NCI-H510A treated with DMSO at 0.1 percent for 48 hours (cell line): ENCODE measurements around the gene SPOUT1.
"Not testable (repeated sequence)": the region's sequence is repeated elsewhere in the genome, so short reads cannot be mapped to it uniquely, and the experiment has no call there.

Experiments used
- DNase-seq: peaks from one replicate; lab custom pipeline; 2025; lab: John Stamatoyannopoulos, UW

SPOUT1 gene, protein sequence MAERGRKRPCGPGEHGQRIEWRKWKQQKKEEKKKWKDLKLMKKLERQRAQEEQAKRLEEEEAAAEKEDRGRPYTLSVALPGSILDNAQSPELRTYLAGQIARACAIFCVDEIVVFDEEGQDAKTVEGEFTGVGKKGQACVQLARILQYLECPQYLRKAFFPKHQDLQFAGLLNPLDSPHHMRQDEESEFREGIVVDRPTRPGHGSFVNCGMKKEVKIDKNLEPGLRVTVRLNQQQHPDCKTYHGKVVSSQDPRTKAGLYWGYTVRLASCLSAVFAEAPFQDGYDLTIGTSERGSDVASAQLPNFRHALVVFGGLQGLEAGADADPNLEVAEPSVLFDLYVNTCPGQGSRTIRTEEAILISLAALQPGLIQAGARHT

DNA sequence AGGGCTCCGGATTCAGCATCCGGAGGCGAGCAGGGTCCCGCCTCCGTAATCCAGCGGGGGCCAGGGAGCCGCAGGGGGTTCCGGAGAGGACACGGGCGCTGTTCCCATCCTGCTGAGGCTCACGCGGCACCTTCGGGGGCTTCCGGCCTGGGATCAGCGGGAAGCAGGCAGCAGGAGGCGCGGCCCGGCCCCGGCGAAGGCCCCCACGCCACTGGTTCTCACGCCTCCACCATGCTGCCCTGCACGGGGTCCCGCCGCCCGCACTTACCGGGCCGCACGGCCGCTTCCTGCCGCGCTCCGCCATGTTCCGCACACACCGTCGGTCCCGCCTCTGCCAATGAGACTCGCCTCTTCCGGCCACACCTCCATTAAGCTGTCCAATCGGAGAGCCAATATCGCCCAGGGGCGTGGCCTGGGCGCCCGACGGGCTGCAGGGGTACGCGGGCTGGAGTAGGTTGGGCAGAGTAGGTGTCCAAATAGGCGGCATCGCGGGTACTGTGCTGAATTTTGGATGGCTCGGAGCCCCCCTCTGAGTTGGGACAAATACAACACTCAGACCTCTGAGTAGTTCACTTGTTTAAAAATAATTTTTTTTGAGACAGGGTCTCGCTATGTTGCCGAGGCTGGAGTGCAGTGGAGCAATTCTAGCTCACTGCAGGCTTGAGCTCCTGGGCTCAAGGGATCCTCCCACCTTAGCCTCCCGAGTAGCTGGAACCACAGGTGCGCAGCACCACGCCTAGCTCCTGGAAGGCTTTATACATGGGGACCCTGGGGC, at the start of gene SPOUT1:
SPOUT1 (minus strand) TSS at position 318 of the 775 bp plus-strand sequence; CDS start at position 304, 14 bp downstream.
- peak; percentile 94 for DNase-seq

DNA sequence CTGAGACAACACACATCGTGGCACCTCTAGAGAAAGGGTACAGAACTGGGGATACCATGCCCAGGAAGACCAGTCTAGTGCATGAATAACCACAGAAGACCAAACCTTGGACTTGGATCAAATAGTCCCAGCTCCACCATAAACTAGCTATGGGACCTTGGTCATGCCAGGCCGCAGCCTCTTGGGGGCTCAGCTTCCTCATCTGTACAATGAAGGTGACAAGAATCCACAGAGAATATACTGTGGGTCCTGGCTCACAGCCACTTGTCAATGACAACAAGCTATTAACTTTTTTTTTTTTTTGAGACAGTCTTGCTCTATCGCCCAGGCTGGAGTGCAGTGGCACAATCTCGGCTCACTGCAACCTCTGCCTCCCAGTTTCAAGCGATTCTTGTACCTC, 48.3 kb upstream of the SPOUT1 start:
- DNase-seq, result no peak

DNA sequence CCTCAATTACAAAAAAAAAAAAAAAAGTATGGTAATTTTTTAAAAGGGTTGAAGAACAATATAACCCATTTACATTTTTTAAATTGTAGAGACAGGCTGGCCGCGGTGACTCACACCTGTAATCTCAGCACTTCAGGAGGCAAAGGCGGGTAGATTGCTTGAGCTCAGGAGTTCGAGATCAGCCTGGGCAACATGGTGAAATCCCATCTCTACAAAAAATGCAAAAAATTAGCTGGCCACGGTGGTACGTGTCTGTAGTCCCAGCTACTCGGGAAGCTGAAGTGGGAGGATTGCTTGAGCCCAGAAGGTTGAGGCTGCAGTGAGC, 41.3 kb upstream of the SPOUT1 start:
- DNase-seq, result not testable (repeated sequence)

DNA sequence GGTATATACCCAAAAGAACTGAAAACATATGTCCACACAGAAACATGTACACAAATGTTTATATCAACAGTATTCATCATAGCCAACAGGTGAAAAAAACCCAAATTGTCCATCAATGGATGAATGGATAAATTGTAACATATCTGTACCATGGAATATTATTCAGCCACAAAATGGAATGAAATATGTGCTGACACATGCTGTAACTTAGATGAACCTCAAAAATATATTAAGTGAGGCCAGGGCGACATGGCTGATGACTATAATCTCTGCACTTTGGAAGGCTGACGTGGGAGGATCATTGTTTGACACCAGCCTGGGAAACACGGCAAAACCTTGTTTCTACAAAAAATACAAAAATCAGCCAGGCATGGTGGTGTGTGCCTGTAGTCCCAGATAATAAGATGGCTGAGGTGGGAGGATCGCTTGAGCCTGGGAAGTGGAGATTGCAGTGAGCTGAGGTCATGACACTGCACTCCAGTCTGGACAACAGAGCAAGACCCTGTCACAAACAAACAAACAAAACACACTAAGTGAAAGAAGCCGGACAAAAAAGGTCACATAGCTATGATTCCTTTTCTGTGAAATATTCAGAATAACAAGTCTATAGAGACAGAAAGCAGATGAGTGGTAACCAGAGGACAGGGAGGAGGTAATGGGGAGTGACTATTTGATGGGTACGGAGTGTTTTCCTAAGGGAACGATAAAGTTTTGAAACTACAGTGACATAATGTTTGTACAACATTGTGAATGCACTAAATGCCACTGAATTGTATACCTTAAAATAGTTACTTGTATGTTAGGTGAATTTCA, 40.7 kb upstream of the SPOUT1 start:
- DNase-seq, result no peak

DNA sequence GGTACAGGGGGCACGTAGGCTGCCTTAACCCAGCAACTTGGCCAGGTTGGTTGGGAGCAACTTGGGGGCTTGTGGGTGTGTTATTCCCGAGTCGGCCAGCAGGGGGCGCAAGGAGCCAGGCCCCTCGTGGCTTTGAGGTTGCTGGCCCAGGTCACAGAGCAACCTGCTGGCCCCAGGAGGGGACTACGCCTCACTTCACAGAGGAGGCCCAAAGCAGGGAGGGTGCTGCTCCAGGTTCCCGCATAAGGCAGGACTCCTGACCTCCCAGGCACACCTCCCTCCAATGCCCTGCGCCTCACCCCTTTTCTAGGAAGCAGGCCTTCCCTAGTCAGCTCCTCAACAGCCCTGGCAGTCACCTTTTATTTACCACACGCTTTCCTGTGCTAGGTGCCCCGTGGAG, 34.1 kb upstream of the SPOUT1 start:
- DNase-seq, result peak; percentile 60

DNA sequence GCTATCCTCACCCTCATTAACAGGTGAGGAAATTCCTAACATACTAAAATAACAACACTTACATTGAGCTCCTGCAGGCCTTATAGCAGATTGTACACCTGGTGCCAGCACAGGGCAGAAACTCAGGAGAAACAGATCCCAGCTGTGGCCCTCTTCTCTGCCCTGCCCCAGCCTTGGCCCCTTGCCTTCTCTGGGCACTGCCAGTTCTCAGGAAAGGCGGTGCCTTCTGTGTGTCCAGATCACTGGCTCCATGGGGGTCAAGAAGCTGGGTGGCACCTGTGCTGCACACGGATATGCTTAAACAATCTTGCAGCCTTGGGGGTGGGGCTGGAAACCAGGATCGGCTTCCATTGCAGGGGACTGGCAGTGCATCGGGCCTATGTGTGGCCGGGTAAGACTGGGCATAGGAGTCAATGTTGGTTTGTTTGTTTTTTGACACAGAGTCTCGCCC, 32.8 kb upstream of the SPOUT1 start:
- DNase-seq, result no peak

DNA sequence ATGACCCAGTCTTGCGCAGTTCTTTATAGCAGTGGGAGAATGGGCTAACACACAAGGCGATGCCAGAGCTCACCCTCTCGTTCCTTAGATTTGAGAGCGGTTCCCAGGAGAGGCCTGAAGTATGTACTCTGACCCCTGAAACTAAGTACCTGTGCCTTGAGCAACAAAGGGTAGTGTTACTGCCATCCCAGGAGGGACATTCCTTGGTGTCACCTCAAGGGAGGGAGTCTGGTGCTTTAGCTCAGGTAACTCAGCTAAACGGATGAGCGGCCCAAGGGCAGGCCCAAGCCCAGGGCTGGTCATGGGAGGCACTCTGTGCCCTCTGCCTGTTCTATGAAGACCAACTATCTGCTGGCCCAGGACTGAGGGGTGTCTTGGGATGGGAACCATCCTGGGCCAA, 31.9 kb upstream of the SPOUT1 start:
- no peak for DNase-seq

DNA sequence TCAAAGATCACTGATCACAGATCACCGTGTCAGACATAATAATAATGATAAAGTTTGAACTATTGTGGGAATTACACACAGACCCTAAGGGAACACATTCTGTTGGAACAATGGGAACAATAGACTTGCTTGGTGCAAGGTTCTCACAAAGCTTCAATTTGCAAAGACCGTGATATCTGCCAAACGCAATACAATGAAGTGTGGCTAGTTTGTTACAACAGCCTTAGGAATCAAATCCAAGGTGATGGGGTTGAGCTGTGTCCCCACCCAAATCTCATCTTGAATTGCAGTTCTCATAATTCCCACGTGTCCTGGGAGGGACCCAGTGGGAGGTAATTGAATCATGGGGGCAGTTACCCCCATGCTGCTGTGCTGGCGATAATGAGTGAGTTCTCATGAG, 31.3 kb upstream of the SPOUT1 start:
- no peak for DNase-seq

DNA sequence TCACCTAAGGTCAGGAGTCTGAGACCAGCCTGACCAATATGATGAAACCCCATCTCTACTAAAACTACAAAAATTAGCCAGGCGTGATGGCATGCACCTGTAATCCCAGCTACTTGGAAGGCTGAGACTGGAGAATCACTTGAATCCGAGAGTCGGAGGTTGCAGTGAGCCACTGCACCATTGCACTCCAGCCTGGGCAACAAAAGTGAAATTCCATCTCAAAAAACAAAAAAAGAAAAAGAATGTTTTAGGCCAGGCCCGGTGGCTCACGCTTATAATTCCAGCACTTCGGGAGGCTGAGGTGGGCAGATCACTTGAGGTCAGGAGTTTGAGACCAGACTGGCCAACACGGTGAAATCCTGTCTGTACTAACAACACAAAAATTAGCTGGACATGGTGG, 28.9 kb upstream of the SPOUT1 start:
- not testable (repeated sequence) for DNase-seq

DNA sequence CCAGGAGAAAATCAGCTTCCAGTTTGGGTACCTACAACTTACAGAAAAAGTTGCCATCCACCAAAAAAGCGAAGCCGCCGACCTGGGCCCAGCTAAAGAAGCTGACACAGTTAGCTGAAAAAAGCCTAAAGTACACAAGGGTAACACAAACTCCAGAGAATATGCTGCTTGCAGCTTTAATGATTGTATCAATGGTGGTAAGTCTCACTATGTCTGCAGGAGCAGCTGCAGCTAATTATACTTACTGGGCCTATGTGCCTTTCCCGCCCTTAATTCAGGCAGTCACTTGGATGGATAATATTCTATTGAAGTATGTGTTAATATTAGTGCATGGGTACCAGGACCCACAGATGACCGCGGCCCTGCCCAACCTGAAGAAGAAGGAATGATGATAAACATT, 24.9 kb upstream of the SPOUT1 start:
- DNase-seq, result not testable (repeated sequence)

DNA sequence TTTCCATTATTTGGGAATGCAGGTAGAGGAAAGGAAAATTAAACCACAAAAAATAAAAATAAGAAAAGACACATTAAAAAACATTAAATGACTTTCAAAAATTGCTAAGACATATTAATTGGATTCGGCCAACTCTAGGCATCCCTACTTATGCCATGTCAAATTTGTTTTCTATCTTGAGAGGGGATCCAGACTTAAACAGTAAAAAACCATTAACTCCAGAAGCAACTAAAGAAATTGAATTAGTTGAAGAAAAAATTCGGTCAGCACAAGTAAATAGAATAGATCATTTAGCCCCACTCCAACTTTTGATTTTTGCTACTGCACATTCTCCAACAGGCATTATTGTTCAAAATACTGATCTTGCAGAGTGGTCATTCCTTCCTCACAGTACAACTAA, 23.1 kb upstream of the SPOUT1 start:
- DNase-seq, result not testable (repeated sequence)

DNA sequence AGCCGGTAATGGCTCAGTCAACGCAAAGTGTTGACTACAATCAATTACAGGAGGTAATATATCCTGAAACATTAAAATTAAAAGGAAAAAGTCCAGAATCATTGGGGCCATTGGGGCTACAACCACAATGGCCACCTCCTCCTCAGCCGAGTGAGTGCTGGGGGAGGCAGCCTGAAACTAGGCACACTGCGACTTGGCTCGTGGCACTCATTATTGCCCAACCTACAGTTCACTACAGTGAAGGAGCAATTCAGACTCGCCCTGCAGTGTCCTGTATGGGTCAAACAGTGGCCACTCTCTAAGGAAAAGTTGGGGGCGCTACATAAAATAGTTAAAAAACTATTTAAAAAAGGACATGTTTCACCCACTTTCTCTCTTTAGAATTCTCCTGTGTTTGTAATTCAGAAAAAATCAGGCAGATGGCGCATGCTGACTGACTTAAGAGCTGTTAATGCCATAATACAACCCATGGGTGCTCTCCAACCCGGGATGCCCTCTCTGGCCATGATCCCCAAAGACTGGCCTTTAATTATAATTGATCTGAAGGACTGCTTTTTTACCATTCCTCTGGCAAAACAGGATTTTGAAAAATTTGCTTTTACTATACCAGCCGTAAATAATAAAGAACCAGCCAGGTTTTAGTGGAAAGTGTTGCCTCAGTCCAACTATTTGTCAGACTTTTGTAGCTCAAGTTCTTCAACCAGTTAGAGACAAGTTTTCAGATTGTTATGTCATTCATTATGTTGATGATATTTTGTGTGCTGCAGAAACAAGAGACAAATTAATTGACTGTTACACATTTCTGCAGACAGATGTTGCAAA, 22.4 kb upstream of the SPOUT1 start:
- DNase-seq, result not testable (repeated sequence)

DNA sequence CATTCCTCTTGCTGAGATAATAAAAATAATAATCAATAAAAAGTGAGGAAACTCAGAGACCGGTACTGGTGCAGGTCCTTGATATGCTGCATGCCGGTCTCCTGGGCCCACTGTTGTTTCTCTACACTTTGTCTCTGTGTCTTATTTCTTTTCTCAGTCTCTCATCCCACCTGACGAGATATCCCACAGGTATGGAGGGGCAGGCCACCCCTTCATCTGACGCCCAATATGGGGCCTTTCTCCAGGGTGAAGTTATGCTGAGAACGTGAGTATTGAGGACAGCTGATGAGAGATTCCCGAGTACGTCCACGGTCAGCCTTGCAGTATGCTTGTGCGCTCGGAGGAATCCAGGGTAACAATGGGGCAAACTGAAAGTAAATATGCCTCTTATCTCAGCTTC, 21.4 kb upstream of the SPOUT1 start:
- DNase-seq, result not testable (repeated sequence)

DNA sequence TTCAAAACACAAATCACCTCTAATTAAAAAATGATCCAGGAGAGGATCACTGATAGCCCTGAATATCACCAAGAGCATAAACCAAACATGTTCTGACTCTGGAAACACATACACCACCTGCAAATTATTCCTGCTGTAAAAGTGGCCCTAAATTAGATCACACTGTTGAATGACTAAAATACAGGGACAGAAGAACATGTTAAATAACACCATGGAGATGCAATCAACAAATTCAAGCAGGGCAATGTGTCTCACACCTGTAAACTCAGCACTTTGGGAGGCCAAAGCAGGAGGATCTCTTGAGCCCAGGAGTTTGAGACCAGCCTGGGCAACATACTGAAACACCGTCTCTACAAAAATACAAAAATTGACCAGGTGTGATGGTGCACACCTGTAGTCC, 18.2 kb upstream of the SPOUT1 start:
- DNase-seq, result no peak

DNA sequence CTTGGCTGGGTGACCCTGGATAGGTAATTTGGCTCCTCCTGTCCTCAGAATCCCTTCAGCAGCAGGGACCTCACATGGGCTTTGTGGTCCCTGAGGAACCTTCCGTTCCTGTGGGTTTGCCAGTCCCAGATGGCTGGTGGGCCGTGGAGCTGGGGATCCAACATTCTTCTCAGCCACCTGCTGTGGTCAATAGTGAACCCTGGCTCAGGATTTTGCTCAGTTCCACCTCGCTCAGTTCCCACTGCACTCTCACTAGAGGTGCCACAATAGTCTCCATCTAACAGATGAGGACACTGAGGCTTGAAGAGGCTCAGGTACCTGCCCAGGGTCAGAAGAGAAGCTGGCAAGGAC, 17.1 kb upstream of the SPOUT1 start:
- no peak for DNase-seq

DNA sequence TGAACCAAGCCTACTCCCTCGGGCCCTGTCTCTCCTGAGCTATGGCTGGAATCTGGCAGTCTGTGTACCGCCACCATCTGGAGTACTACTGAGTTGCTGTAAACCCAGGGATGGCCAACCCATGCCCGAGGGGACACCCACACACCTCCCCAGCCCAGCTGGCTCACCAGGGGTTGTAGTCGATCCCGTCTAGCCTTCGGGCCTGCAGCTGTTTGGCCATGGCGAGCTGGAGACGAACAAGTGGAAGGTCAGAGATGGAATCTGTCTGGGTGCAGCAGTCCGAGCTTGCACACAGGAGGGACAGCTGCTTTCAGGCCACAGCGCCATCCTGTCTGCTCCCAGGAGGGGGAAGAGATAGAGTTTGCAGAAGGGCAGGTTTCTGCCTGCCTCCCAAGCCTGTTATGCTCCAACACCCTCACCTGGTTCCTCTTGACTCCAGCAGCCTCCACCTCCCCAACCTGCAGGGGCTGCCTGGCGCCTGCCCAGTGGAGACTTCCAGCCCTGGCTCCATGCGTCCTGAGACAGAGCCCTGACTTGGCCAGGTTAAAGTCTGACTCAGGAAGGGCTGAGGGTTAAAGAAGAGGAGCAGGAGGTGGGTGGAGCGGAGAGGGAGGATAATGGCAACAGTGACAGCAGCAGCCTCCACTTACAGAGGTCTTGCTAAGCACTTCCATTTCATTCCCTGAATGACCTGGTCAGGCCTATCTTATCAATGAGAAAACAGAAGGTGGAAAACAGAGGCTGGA, 15.8 kb upstream of the SPOUT1 start:
- peak; percentile 94 for DNase-seq

DNA sequence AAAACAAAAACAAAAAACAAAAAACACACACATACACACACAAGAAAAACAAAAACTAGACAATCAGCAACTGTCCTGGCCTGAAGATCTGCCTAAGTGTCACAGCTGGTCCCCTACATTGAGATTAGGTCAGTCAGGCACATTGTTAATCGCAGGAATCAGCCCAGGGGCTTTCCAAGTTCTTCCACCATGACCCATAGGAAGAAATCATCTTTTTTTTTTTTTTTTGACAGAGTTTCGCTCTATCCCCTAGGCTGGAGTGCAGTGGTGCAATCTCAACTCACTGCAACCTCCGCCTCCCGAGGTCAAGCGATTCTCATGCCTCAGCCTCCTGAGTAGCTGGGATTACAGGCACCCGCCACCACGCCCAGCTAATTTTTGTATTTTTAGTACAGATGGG, 13.6 kb upstream of the SPOUT1 start:
- DNase-seq, result not testable (repeated sequence)

DNA sequence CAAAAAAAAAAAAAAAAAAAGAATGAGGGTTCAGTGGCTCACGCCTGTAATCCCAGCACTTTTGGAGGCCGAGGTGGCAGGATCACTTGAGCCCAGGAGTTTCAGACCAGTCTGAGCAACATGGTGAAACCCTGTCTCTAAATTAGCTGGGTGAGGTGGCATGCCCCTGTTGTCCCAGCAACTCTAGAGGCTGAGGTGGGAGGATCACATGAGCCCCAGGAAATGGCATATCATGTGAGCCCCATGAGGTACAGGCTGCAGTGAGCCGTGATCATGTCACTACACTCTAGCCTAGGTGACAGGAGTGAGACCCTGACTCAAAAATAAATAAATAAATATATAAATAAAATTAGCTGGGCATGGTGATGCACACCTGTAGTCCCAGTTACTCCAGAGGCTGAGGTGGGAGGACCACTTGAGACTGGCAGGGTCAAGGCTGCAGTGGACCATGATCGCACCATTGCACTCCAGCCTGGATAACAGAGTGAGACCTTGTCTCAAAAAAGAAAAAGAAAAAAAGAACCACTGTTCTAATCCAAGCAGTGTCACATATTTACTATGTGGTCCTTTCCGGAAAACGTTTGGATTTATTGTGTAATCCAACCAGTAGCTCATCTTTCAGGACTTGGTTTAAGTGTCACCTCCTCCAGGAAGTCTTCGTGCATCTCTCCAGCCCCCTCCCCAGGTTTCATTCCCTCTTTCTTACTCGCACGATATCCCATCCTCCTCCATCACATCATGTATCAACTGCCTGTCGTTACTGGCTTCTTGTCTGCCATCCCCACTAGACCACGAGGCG, 12.3 kb upstream of the SPOUT1 start:
- no peak for DNase-seq

DNA sequence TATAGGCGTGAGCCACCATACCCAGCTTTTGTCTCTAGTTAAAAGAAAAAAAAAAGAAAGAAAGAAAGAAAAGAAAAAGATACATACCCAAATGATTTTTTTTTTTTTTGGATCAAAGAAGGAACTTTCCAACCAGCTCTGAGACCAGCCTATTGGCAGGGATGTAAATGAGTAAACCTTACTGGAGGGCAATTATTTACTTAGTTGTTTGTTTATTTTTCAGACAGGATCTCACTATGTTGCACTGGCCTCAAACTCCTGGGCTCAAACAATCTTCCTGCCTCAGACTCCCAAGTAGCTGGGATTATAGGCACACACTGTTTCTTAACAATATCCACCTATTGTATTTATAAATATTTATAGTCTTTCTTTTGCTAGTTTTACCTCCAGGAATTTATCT, 10.9 kb upstream of the SPOUT1 start:
- DNase-seq, result no peak

DNA sequence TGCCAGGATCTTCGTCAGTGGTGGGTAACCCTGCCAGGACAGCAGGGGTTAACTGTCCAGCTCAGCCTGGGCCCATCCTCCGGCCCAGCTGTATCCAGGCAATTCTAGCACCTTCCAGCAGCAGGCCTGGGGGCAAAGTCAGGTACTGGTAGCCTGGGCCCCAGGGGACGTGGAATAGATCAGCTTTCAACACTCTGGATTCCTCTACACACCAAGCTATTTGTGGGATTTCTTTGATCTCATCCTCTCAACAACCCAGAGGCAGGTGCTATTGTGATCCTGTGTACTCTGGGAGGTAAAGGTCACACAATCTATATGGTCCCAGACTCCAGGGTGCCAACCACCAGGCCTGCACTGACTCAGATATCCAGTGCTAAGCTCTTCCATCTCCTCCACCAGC, 8.7 kb upstream of the SPOUT1 start:
- no peak for DNase-seq
